Esophagus (tissue), 2 donors: ENCODE data around the gene CCDC116. TPM values are rescaled to one million over a fixed set of nuclear protein-coding genes. Genes with fewer than 3 reads are reported as not detected.
"Not testable (repeated sequence)": the region's sequence is repeated elsewhere in the genome, so short reads cannot be mapped to it uniquely, and the experiment has no call there.

Source experiments
- H3K27ac ChIP-seq, 2 donors: one replicate each; pipeline ENCODE4 v1.5.1; 2013; ENCODE audit warnings: low read depth in 2 of 2, mild to moderate bottlenecking in 2 of 2, inconsistent platforms in 1 of 2, low read length in 1 of 2, moderate library complexity in 1 of 2
- H3K27me3 ChIP-seq, 2 donors: one replicate each; pipeline ENCODE4 v1.6.1; 2013; ENCODE audit warnings: low read length in 2 of 2, control low read depth in 1 of 2, mild to moderate bottlenecking in 1 of 2; ENCODE audit not compliant: insufficient read depth in 2 of 2, control insufficient read depth in 1 of 2
- H3K36me3 ChIP-seq, 2 donors: one replicate each; pipeline ENCODE4 v1.6.1; 2013; ENCODE audit warnings: low read length in 1 of 2; ENCODE audit not compliant: control insufficient read depth in 2 of 2, insufficient read depth in 2 of 2
- H3K4me1 ChIP-seq, 2 donors: one replicate each; pipeline ENCODE4 v1.6.1; 2013; ENCODE audit warnings: low read length in 1 of 2; ENCODE audit not compliant: control insufficient read depth in 2 of 2, insufficient read depth in 2 of 2
- H3K4me3 ChIP-seq, 2 donors: one replicate each; pipeline ENCODE4 v1.5.1; 2013; ENCODE audit warnings: low read length in 2 of 2, mild to moderate bottlenecking in 2 of 2, low read depth in 1 of 2, moderate library complexity in 1 of 2
- H3K9me3 ChIP-seq, 2 donors: one replicate each; pipeline ENCODE4 v1.6.1; 2013; ENCODE audit warnings: mild to moderate bottlenecking in 2 of 2, low read depth in 1 of 2, low read length in 1 of 2, moderate library complexity in 1 of 2; ENCODE audit not compliant: control insufficient read depth in 2 of 2, insufficient read depth in 1 of 2
- WGBS, 2 donors: extraction: QIAGEN DNeasy Blood & Tissue Kit; methylation state at CpG; one replicate each; pipeline ENCODE4 v1.1.7; 2013; 5-methylcytosine and 5-hydroxymethylcytosine counted together
- polyA plus RNA-seq, 2 donors: library from polyadenylated mRNA; stranded (reverse); fragments of 200-250 nt; gene quantifications; one replicate each; pipeline ENCODE4 v1.2.3, GENCODE V29; 2013
- donor health status: healthy with polysubstance abuse.
- donor health status: Bipolar disorder and iron deficiency.

Gene CCDC116
- polyA plus RNA-seq, 2 donors, result 0.25 to 0.61 TPM

- Histone ChIP-seq H3K27me3 (no peaks in the 10 kb centered on the region), H3K4me1 (peaks cover 7 to 9% of the 10 kb centered on the region in 2 donors), H3K9me3 (no peaks in the 10 kb centered on the region), H3K4me3 (no peak overlapping the region), H3K27ac (no peak overlapping the region), H3K36me3 (peaks cover 20 to 29% of the 10 kb centered on the region in 2 donors)
- whole genome bisulfite sequencing, 2 donors, result 78 to 80% methylated on average over 11 of the region's 11 CpGs
Measured at GRCh38 chr22:21593406-21594232, 38.9 kb upstream of the CCDC116 start.

- peaks cover 20 to 31% of the 10 kb centered on the region in 2 donors for H3K36me3 ChIP-seq
- peaks cover 7 to 9% of the 10 kb centered on the region in 2 donors for H3K4me1 ChIP-seq
- H3K27me3 ChIP-seq, result no peaks in the 10 kb centered on the region
- no peak overlapping the region for H3K27ac ChIP-seq
- H3K9me3 ChIP-seq, result no peaks in the 10 kb centered on the region
- no peak overlapping the region for H3K4me3 ChIP-seq
- WGBS, 2 donors, result 76 to 79% methylated on average over 5 of the region's 5 CpGs
Measured at GRCh38 chr22:21594865-21595452, 37.6 kb upstream of the CCDC116 start.

GRCh38 chr22:21596356-21597135, 36.0 kb upstream of the CCDC116 start:
- not testable (repeated sequence) for H3K4me3 ChIP-seq, H3K9me3 ChIP-seq, H3K27me3 ChIP-seq, H3K4me1 ChIP-seq, H3K27ac ChIP-seq
- peaks cover 20 to 31% of the 10 kb centered on the region in 2 donors for H3K36me3 ChIP-seq
- 93 to 96% methylated on average over 13 of the region's 13 CpGs for WGBS, 2 donors

- Histone ChIP-seq H3K27me3 (no peaks in the 10 kb centered on the region), H3K27ac (no peak overlapping the region), H3K36me3 (peaks cover 18 to 24% of the 10 kb centered on the region in 2 donors), H3K9me3 (no peaks in the 10 kb centered on the region), H3K4me3 (no peak overlapping the region), H3K4me1 (no peaks in the 10 kb centered on the region)
- 86 to 92% methylated on average over 3 of the region's 3 CpGs for WGBS, 2 donors
Measured at GRCh38 chr22:21598302-21598701, 34.3 kb upstream of the CCDC116 start.

GRCh38 chr22:21599053-21599893, 33.3 kb upstream of the CCDC116 start:
- Histone ChIP-seq H3K27me3 (no peaks in the 10 kb centered on the region), H3K9me3 (no peaks in the 10 kb centered on the region), H3K27ac (no peak overlapping the region), H3K4me1 (no peaks in the 10 kb centered on the region), H3K4me3 (no peak overlapping the region), H3K36me3 (peaks cover 9 to 14% of the 10 kb centered on the region in 2 donors)
- 89% methylated on average over 6 of the region's 6 CpGs for WGBS, 2 donors

GRCh38 chr22:21602579-21602978, 30.0 kb upstream of the CCDC116 start:
- peaks cover 0 to 3% of the 10 kb centered on the region in 2 donors for H3K4me1 ChIP-seq
- no peaks in the 10 kb centered on the region for H3K9me3 ChIP-seq
- H3K4me3 ChIP-seq, result no peak overlapping the region
- H3K36me3 ChIP-seq, result peaks cover 0 to 4% of the 10 kb centered on the region in 2 donors
- 90 to 94% methylated on average over 6 of the region's 6 CpGs for WGBS, 2 donors
- H3K27ac ChIP-seq, result no peak overlapping the region
- no peaks in the 10 kb centered on the region for H3K27me3 ChIP-seq

GRCh38 chr22:21603973-21604372, 28.6 kb upstream of the CCDC116 start:
- H3K36me3 ChIP-seq, result peaks cover 0 to 2% of the 10 kb centered on the region in 2 donors
- WGBS, 2 donors, result 88 to 89% methylated on average over 9 of the region's 9 CpGs
- H3K9me3 ChIP-seq, result no peaks in the 10 kb centered on the region
- H3K27ac ChIP-seq, result no peak overlapping the region
- H3K27me3 ChIP-seq, result no peaks in the 10 kb centered on the region
- peaks cover 2 to 3% of the 10 kb centered on the region in 2 donors for H3K4me1 ChIP-seq
- H3K4me3 ChIP-seq, result no peak overlapping the region

GRCh38 chr22:21605887-21606564, 26.5 kb upstream of the CCDC116 start:
- WGBS, 2 donors, result 95 to 99% methylated on average over 7 of the region's 7 CpGs
- Histone ChIP-seq H3K9me3 (no peaks in the 10 kb centered on the region), H3K4me1 (peaks cover 2 to 3% of the 10 kb centered on the region in 2 donors), H3K36me3 (peaks cover under 1 to 2% of the 10 kb centered on the region in 2 donors), H3K4me3 (no peak overlapping the region), H3K27ac (no peak overlapping the region), H3K27me3 (no peaks in the 10 kb centered on the region)
